HEK293 (cell line): Measurements from ENCODE around the gene FAR1.

Experiments
- CTCF ChIA-PET: fragments of 350-600 bp; formaldehyde crosslinking; extraction: SDS; loops from one replicate; lab custom pipeline; 2021; ENCODE audit warnings: antibody characterized with exemption; lab: Yijun Ruan, JAX
- POLR2A ChIA-PET: fragments of 300-600 bp; formaldehyde crosslinking; extraction: SDS; loops from one replicate; lab custom pipeline; 2020; ENCODE audit warnings: antibody characterized with exemption, inconsistent platforms; lab: Yijun Ruan, JAX
- H3K27ac ChIP-seq: fragments of 200-500 bp; sonication (Bioruptor generic); 2 replicates; pipeline ENCODE4 v1.5.1; 2014; ENCODE audit warnings: low read depth, low read length, control low read depth, inconsistent platforms; ENCODE audit errors: extremely low read depth
- H3K36me3 ChIP-seq, 2 experiments: fragments of 200-500 bp in 1 of 2; sonication (Bioruptor generic) in 1 of 2; 1 replicate in 1 of 2; 2 replicates in 1 of 2; pipeline ENCODE4 v1.5.1; 2014 to 2017; ENCODE audit warnings: inconsistent platforms in 2 of 2, low read length in 2 of 2; ENCODE audit not compliant: control insufficient read depth in 2 of 2, insufficient read depth in 1 of 2
- H3K4me1 ChIP-seq: fragments of 200-500 bp; sonication (Bioruptor generic); 2 replicates; pipeline ENCODE4 v1.5.1; 2014; ENCODE audit warnings: mild to moderate bottlenecking, low read length, inconsistent platforms; ENCODE audit not compliant: control insufficient read depth, insufficient read depth
- H3K4me3 ChIP-seq: 2 replicates; pipeline ENCODE4 v1.5.1; 2011; ENCODE audit warnings: low read depth, mild to moderate bottlenecking, control low read depth, low read length, moderate library complexity
- H3K9me3 ChIP-seq: fragments of 200-500 bp; sonication (Bioruptor generic); 2 replicates; pipeline ENCODE4 v1.5.1; 2014; ENCODE audit warnings: low read depth, low read length, inconsistent platforms; ENCODE audit not compliant: control insufficient read depth, insufficient read depth
- PRDM2 ChIP-seq: fragments of 450-650 bp; formaldehyde crosslinking; IDR thresholded peaks from 2 replicates; pipeline ENCODE4 v1.5.1; 2016; ENCODE audit warnings: missing biosample characterization, missing genetic modification characterization, borderline replicate concordance
- PRDM6 ChIP-seq: fragments of 450-650 bp; formaldehyde crosslinking; IDR thresholded peaks from 2 replicates; pipeline ENCODE4 v1.5.1; 2017; ENCODE audit warnings: missing biosample characterization, missing genetic modification characterization
- ZFHX2 ChIP-seq: fragments of 450-650 bp; formaldehyde crosslinking; conservative IDR thresholded peaks from 2 replicates; pipeline ENCODE4 v1.5.1; 2016; ENCODE audit warnings: missing biosample characterization, missing genetic modification characterization
- ZNF148 ChIP-seq: fragments of 450-650 bp; formaldehyde crosslinking; IDR thresholded peaks from 2 replicates; pipeline ENCODE4 v1.5.0; 2017; ENCODE audit warnings: missing biosample characterization, missing genetic modification characterization, borderline replicate concordance
- ZNF211 ChIP-seq: fragments of 450-650 bp; formaldehyde crosslinking; IDR thresholded peaks from 2 replicates; pipeline ENCODE4 v1.5.1; 2016; ENCODE audit warnings: low read depth, missing biosample characterization, missing genetic modification characterization
- ZNF311 ChIP-seq: fragments of 450-650 bp; formaldehyde crosslinking; IDR thresholded peaks from 2 replicates; pipeline ENCODE4 v1.5.1; 2017; ENCODE audit warnings: missing biosample characterization, missing genetic modification characterization, borderline replicate concordance
- ZNF544 ChIP-seq: fragments of 450-650 bp; formaldehyde crosslinking; IDR thresholded peaks from 2 replicates; pipeline ENCODE4 v1.5.0; 2017; ENCODE audit warnings: missing biosample characterization, missing genetic modification characterization
- ZNF600 ChIP-seq: fragments of 450-650 bp; formaldehyde crosslinking; IDR thresholded peaks from 2 replicates; pipeline ENCODE4 v1.5.1; 2016; ENCODE audit warnings: missing biosample characterization, missing genetic modification characterization
- ZNF610 ChIP-seq: fragments of 450-650 bp; formaldehyde crosslinking; IDR thresholded peaks from 2 replicates; pipeline ENCODE4 v1.5.1; 2016; ENCODE audit warnings: missing biosample characterization, missing genetic modification characterization, borderline replicate concordance
- ZNF658 ChIP-seq: fragments of 450-650 bp; formaldehyde crosslinking; IDR thresholded peaks from 2 replicates; pipeline ENCODE4; 2016; ENCODE audit warnings: missing biosample characterization, missing genetic modification characterization
- ZXDB ChIP-seq: fragments of 450-650 bp; formaldehyde crosslinking; IDR thresholded peaks from 2 replicates; pipeline ENCODE4 v1.5.1; 2016; ENCODE audit warnings: missing biosample characterization, missing genetic modification characterization
- TF ChIP-seq, protein P1 (sequence below): fragments of 450-650 bp; formaldehyde crosslinking; IDR thresholded peaks from 2 replicates; pipeline ENCODE4 v1.5.1; 2016; ENCODE audit warnings: missing biosample characterization, missing genetic modification characterization, low read depth

Gene FAR1

DNA sequence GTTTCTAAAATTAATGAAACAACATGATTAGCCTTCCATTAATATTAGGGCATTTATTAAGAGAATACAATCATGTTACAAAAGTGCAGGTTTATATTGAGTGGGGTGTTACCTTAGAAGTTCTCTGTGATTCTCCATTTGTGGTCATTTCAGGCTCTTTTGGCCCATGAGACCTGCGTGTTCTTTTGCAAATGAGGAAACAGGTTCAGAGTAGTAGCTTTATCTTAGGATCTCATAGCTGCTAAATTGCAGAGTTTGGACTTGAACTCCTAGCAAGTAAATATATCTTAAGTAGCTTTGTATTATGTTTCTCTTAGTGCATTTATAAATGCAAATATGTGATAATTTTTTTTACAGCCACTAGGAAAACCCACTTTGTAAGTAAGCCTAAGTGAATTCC, 18.3 kb downstream of the FAR1 start (continued):
- TF ChIP-seq ZNF211 (tag by site-specific recombination) (no peak), ZXDB (tag by site-specific recombination) (no peak)
- TF ChIP-seq, all 188 proteins: peak for 0

DNA sequence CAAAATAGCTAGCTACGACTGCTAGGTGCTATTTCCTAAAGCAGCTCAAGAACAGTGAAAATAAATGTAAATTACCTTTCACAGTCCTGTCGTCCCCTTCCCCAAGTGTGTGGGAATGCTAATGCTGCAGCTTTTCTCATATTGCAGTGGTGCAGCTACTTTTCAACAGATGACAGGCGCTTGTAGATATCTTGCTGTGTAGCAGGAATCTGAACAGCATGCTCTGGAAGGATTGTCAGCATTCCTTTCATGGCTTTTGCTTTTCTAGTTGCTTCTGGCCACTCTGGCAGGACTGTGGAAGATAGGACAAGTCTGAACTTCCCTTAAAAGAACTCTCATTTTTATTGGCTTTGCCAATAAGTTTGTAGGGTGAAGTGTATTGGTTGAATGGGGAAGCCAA, 18.8 kb downstream of the FAR1 start:
- Histone ChIP-seq H3K4me3 (no peak overlapping the region), H3K9me3 (no peaks in the 10 kb centered on the region), H3K36me3 (peaks cover 0 to 5% of the 10 kb centered on the region in 2 experiments; a peak in 1 of 3 replicates), H3K4me1 (no peaks in the 10 kb centered on the region), H3K27ac (no peak overlapping the region)
- POLR2A ChIA-PET, result no interaction called here
- CTCF ChIA-PET, result no interaction called here
- TF ChIP-seq ZNF544 (tag by site-specific recombination) (no peak), ZNF600 (no peak), ZNF610 (tag by site-specific recombination) (no peak), ZFHX2 (tag by site-specific recombination) (no peak), PRDM2 (no peak), PRDM6 (tag by site-specific recombination) (no peak), ZNF311 (no peak), ZNF658 (tag by site-specific recombination) (no peak), ZNF148 (tag by site-specific recombination) (no peak)
- TF ChIP-seq, protein P1, sequence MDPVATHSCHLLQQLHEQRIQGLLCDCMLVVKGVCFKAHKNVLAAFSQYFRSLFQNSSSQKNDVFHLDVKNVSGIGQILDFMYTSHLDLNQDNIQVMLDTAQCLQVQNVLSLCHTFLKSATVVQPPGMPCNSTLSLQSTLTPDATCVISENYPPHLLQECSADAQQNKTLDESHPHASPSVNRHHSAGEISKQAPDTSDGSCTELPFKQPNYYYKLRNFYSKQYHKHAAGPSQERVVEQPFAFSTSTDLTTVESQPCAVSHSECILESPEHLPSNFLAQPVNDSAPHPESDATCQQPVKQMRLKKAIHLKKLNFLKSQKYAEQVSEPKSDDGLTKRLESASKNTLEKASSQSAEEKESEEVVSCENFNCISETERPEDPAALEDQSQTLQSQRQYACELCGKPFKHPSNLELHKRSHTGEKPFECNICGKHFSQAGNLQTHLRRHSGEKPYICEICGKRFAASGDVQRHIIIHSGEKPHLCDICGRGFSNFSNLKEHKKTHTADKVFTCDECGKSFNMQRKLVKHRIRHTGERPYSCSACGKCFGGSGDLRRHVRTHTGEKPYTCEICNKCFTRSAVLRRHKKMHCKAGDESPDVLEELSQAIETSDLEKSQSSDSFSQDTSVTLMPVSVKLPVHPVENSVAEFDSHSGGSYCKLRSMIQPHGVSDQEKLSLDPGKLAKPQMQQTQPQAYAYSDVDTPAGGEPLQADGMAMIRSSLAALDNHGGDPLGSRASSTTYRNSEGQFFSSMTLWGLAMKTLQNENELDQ, result no peak
